K562 (cell line): ENCODE measurements around the gene NDUFA6.

Source experiments
- CTCF ChIP-seq, 3 experiments: IDR thresholded peaks in 2 of 3; conservative IDR thresholded peaks in 1 of 3; 2 replicates each; pipeline ENCODE4 v1.5.1; 2011 to 2012; ENCODE audit warnings: low read length in 3 of 3, mild to moderate bottlenecking in 3 of 3, control low read depth in 2 of 3, improper control_type of control experiment in 1 of 3, inconsistent platforms in 1 of 3, low read depth in 1 of 3, mixed read lengths in 1 of 3, moderate library complexity in 1 of 3; ENCODE audit not compliant: insufficient read depth in 2 of 3
- DMBX1 ChIP-seq: fragments of 250-450 bp; sonication (Bioruptor Pico); IDR thresholded peaks from 2 replicates; pipeline ENCODE4 v1.8.0; 2022; ENCODE audit warnings: inconsistent platforms, mild to moderate bottlenecking, moderate library complexity, borderline replicate concordance
- EP300 ChIP-seq: IDR thresholded peaks from 2 replicates; pipeline ENCODE4 v1.6.1; 2012; ENCODE audit warnings: low read length, improper control_type of control experiment
- HNRNPLL ChIP-seq: fragments of 200-400 bp; formaldehyde crosslinking; IDR thresholded peaks from 2 replicates; pipeline ENCODE4 v1.6.1; 2017; ENCODE audit warnings: low read length, low read depth, mild to moderate bottlenecking; ENCODE audit not compliant: poor library complexity, severe bottlenecking
- POLR2AphosphoS5 ChIP-seq: IDR thresholded peaks from 2 replicates; pipeline ENCODE4 v1.6.1; 2011; ENCODE audit warnings: mild to moderate bottlenecking, low read depth, low read length, moderate library complexity; ENCODE audit not compliant: control insufficient read depth, insufficient read depth

DNA sequence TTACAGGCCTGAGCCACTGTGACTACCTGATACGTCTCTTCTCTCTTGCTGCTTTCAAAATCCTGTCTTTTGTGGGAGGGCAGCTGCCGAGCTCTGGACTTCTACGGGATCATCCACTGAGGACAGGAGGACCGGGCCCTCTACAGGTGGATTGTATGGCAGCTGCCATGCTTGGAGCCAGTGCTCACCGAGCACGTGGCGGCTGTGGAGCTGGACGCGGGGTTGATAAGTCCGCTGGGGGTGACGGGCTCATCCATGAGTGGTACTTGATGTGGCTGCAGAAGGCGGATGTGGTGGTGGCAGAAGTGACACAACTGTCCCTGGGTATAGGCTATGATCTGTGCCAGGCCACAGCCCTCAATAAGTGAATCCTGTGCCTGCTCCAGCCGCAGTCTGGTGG, 41.9 kb upstream of the NDUFA6 start:
- TF ChIP-seq CTCF (IDR thresholded peaks at IDR 0.05 in 2 of 3, conservative IDR thresholded peaks at IDR 0.05 in 1 of 3; ENCODE audit: insufficient read depth in 2 of 3, low read depth in 1 of 3, low read length in 3 of 3) (no peak), DMBX1 (no peak), POLR2AphosphoS5 (no peak), HNRNPLL (no peak), EP300 (no peak)
